HT-29 (cell line): ENCODE data around the gene GREM2. TPM values are rescaled to one million over a fixed set of nuclear protein-coding genes. Genes with fewer than 3 reads are reported as not detected.
A peak's percentile ranks its signal among the peaks of the same experiment; 100 is the strongest.

Experiments used
- DNase-seq: peaks from one replicate; pipeline ENCODE4 v3.0.0-alpha.2; 2015; ENCODE audit warnings: low spot score
- small RNA-seq: library from RNA; depleted of rRNA; stranded (forward); fragments of <200 nt; gene quantifications from one replicate; pipeline ENCODE3, GENCODE V24; 2014
- total RNA-seq: library from RNA; depleted of rRNA; stranded (reverse); fragments of >200 nt; shearing (Covaris generic); gene quantifications from 2 replicates; pipeline ENCODE4 v1.2.3, GENCODE V29; 2014

GREM2 gene
- total RNA-seq, 1 experiment from 2014 or later: not detected

DNA sequence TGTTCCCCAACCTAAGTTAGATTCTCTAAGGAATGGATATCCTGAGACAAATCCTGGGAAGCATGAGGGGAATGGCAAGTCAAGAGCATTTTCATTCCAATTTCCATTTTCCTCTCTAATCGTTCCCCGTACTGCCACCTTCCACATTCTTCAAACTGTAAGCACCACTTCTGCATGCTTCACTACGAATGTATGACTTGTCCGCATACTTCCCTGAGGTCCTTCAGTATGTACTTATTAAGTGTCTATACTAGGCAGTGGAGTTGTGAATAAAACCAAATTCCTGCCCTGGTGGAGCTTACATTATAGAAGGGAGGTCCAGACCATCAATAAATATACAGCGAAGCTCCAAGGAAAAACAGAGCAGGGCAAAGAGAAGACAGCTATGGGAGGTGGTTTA is 154.8 kb downstream of the GREM2 start:
- DNase-seq: no peak

DNA sequence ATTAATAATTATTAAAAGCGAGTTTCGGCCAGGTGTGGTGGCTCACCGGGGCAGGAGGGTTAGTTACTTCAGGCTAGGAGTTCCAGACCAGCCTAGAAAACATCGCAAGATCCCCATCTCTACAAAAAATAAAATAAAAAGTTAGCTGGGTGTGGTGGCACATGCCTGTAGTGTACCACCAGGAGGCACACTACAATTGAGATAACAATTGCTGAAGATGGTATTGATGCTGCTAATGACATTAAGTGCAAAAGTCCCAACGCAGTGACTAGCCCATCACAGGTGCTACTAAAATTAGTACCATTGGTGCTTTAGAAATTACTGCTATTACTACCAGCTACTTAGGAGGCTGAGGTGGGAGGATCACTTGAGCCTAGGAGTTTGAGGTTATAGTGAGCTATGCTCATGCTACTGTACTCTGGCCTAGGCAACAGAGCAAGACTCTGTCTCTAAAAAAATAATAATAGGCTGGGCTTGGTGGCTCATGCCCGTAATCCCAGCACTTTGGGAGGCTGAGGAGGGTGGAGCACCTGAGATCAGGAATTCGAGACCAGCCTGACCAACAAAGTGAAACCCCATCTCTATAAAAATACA is 156.6 kb downstream of the GREM2 start:
- peak; percentile 31 for DNase-seq

DNA sequence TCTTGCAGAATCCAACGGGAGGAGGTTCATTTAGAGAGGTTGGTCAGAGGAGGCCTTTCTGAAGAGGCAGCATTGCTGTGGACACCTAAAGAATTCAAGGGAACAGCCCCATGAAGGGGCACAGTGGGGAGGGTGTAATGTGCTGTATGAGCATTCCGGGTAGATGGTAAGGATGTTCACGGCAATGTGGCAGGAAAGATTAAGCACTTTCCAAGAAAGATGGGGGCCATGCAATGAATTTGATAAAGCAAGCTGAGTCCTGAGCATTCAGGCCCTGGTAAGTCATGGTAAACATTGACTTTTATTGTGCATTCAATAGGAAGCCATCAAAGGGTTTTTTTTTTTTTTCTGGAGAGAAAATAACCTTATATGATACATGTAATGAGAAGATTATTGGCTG is 166.6 kb downstream of the GREM2 start:
- DNase-seq: no peak

DNA sequence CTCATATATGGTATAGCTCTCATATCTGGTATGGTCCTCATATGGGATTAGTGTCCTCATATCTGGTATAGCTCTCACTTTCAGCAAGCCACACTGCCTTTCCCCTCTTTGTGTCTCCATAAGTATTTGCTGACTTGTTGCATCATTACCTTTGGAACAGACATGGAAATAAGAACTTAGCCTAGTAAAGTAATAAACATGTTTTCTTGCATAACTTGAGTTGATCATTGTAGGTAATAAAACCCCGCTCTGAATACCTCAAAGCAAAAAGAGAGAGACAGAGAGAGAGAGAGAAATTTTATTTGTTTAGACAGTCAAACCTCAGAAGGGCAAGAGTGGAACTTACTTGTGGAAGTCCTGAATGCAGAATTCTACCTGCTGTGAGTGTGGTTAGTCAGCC is 170.3 kb downstream of the GREM2 start:
- DNase-seq: no peak

Small RNA genes within 50 kb of the gene (small RNA-seq; reads per million reads assigned to genes)
- gene RNU5F-8P: not detected
